Erythroblast (primary cell): ENCODE results near the gene GYPC.

Experiments
- DNase-seq, 2 experiments: peaks; one replicate each; lab custom pipeline; 2025; lab: John Stamatoyannopoulos, UW
- GATA1 ChIP-seq: IDR thresholded peaks from 2 replicates; pipeline ENCODE4 v1.6.1; 2011; ENCODE audit warnings: low read depth, mild to moderate bottlenecking, control low read depth, low read length, moderate library complexity
- POLR2A ChIP-seq: IDR thresholded peaks from 2 replicates; pipeline ENCODE4 v1.6.1; 2011; ENCODE audit warnings: mild to moderate bottlenecking, low read length

Gene GYPC

GRCh38 chr2:126668254-126668653 is 12.3 kb downstream of the GYPC start:
- TF ChIP-seq POLR2A: no peak
- no peak for TF ChIP-seq GATA1
- no peak for DNase-seq

GRCh38 chr2:126669772-126670171 is 13.8 kb downstream of the GYPC start:
- TF ChIP-seq POLR2A (no peak), GATA1 (no peak)
- DNase-seq: peak in 1 of 2 experiments; percentile 33

GRCh38 chr2:126671488-126671887 is 15.5 kb downstream of the GYPC start:
- no peak for DNase-seq
- no peak for TF ChIP-seq POLR2A
- TF ChIP-seq GATA1: no peak

GRCh38 chr2:126672980-126673605 is 17.1 kb downstream of the GYPC start:
- TF ChIP-seq POLR2A (no peak), GATA1 (no peak)
- DNase-seq: peak; percentile 39 to 56

- peak; percentile 97 to 99 for DNase-seq
- TF ChIP-seq GATA1: peak; percentile 98
- TF ChIP-seq POLR2A: peak; percentile 61
Measured at GRCh38 chr2:126674075-126674744, 18.3 kb downstream of the GYPC start.

GRCh38 chr2:126675637-126676036 is 19.7 kb downstream of the GYPC start:
- TF ChIP-seq POLR2A: no peak
- TF ChIP-seq GATA1: no peak
- DNase-seq: peak in 1 of 2 experiments; percentile 39

- DNase-seq: peak; percentile 79 to 86
- TF ChIP-seq POLR2A: no peak
Measured at GRCh38 chr2:126676221-126677175, 20.5 kb downstream of the GYPC start.

- TF ChIP-seq GATA1 (no peak), POLR2A (no peak)
- no peak for DNase-seq
Measured at GRCh38 chr2:126677176-126677538, 21.2 kb downstream of the GYPC start.

GRCh38 chr2:126678269-126679065 is 22.5 kb downstream of the GYPC start:
- no peak for DNase-seq
- TF ChIP-seq POLR2A (no peak), GATA1 (no peak)

GRCh38 chr2:126679094-126679713 is 23.2 kb downstream of the GYPC start:
- DNase-seq: no peak
- TF ChIP-seq GATA1 (no peak), POLR2A (no peak)

GRCh38 chr2:126681505-126681904 is 25.5 kb downstream of the GYPC start:
- TF ChIP-seq POLR2A (no peak), GATA1 (no peak)
- no peak for DNase-seq

GRCh38 chr2:126685629-126686028 is 29.7 kb downstream of the GYPC start:
- TF ChIP-seq POLR2A (no peak), GATA1 (no peak)
- DNase-seq: no peak

- TF ChIP-seq POLR2A (no peak), GATA1 (no peak)
- DNase-seq: no peak
Measured at GRCh38 chr2:126686286-126686685, 30.3 kb downstream of the GYPC start.

GRCh38 chr2:126686841-126687485 is 31.0 kb downstream of the GYPC start:
- no peak for DNase-seq
- TF ChIP-seq POLR2A: no peak
- no peak for TF ChIP-seq GATA1
